Type B pancreatic cell (in vitro differentiated cells): Measurements from ENCODE around the gene ETS1. TPM values are rescaled to one million over a fixed set of nuclear protein-coding genes. Genes with fewer than 3 reads are reported as not detected.

Source experiments
- DNase-seq: peaks from one replicate; pipeline ENCODE4 v3.0.0; 2021; ENCODE audit warnings: mixed read lengths; ENCODE audit not compliant: unreplicated experiment; ENCODE audit errors: extremely low spot score
- H3K27ac Mint-ChIP-seq: 2 replicates; pipeline ENCODE4 v1.8.0; 2021; ENCODE audit warnings: mild to moderate bottlenecking, mixed read lengths
- H3K27me3 Mint-ChIP-seq: 2 replicates; pipeline ENCODE4 v1.8.0; 2021; ENCODE audit warnings: mixed read lengths
- H3K36me3 Mint-ChIP-seq: 2 replicates; pipeline ENCODE4 v1.8.0; 2021; ENCODE audit warnings: mixed read lengths
- H3K4me1 Mint-ChIP-seq: one replicate; pipeline ENCODE4 v1.8.0; 2021; ENCODE audit warnings: mixed read lengths; ENCODE audit not compliant: unreplicated experiment
- H3K4me3 Mint-ChIP-seq: 2 replicates; pipeline ENCODE4 v1.8.0; 2021; ENCODE audit warnings: mild to moderate bottlenecking, mixed read lengths
- H3K9me3 Mint-ChIP-seq: 2 replicates; pipeline ENCODE4 v1.8.0; 2021; ENCODE audit warnings: mixed read lengths
- total RNA-seq: library from RNA; stranded (reverse); gene quantifications from 2 replicates; pipeline ENCODE4 v1.2.1, GENCODE V29; 2021; ENCODE audit warnings: low replicate concordance
- TF ChIP-seq, protein P1 (sequence below): fragments of 200-600 bp; sonication (generic); conservative IDR thresholded peaks from 2 replicates; pipeline ENCODE4 v1.5.0; 2021; ENCODE audit warnings: antibody characterized with exemption, mild to moderate bottlenecking

ETS1 gene
- total RNA-seq, 1 donor from 2014 or later, result 40.6 TPM

DNA sequence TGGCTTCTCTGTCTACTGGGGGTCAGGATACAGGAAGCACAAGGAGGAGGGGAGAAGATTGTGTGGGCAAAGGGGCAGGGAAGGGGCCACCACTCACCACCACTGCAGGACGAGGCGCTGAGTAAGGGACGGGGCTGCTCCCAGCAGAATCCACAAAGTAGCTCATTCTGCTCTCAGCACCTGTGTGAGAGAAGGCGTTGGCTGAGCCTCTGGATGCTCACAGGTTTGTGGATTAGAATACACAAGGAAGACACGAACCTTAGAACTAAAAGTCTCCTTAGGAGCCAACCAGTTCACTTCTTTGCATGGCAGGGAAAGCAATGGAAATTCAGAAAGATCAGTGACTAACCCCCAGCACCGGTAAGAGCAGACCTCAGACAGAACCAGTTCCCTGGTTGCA, 14.4 kb downstream of the ETS1 start:
- Mint-ChIP-seq H3K27ac (no peak overlapping the region), H3K4me1 (peaks cover 22% of the 10 kb centered on the region), H3K9me3 (no peaks in the 10 kb centered on the region), H3K27me3 (peaks cover 33% of the 10 kb centered on the region), H3K36me3 (peaks cover 3% of the 10 kb centered on the region), H3K4me3 (no peak overlapping the region)
- DNase-seq, result no peak
- TF ChIP-seq, protein P1, sequence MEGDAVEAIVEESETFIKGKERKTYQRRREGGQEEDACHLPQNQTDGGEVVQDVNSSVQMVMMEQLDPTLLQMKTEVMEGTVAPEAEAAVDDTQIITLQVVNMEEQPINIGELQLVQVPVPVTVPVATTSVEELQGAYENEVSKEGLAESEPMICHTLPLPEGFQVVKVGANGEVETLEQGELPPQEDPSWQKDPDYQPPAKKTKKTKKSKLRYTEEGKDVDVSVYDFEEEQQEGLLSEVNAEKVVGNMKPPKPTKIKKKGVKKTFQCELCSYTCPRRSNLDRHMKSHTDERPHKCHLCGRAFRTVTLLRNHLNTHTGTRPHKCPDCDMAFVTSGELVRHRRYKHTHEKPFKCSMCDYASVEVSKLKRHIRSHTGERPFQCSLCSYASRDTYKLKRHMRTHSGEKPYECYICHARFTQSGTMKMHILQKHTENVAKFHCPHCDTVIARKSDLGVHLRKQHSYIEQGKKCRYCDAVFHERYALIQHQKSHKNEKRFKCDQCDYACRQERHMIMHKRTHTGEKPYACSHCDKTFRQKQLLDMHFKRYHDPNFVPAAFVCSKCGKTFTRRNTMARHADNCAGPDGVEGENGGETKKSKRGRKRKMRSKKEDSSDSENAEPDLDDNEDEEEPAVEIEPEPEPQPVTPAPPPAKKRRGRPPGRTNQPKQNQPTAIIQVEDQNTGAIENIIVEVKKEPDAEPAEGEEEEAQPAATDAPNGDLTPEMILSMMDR, result no peak

DNA sequence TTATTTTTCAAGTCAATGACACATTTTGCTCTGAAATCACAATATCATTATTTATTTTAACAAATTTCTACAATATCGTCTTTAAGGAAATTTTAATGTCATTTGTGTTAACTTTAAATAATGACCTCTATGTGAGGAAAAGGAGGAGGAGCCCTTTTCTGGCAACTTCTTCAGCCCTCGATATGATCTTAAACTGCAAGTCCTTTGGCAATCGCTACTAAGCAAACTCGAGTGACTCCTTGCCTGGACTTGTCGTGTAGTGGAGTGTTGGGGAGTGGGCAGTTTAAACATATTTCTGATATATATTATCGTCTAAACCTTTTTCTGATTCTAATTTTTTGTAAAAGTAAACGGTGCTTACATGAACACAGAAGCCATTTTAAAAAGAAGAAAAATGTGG, 16.7 kb downstream of the ETS1 start:
- Mint-ChIP-seq H3K27ac (no peak overlapping the region), H3K36me3 (peaks cover 3% of the 10 kb centered on the region), H3K27me3 (peaks cover 29% of the 10 kb centered on the region), H3K4me1 (peaks cover 11% of the 10 kb centered on the region), H3K4me3 (no peak overlapping the region), H3K9me3 (peaks cover 4% of the 10 kb centered on the region)
- no peak for DNase-seq
- TF ChIP-seq, protein P1, result no peak

DNA sequence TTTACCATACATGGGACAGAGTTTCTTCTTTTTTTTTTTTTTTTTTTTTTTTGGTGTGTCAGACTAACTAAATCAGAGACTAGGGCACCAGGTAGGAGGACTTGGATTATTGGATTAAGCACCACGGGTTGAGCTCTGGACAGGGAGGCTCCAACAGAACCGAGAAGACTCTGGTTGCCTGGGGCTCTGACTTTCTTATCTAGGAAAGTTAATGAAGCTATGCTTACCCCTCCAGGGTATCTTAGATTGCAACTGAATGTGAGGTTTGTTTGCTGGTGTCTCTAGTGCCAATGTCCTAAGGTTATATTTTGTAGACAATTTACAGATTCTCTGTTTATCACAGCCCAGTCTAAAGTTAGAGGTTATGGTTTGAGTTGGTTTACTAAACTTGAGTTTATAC, 18.1 kb downstream of the ETS1 start:
- Mint-ChIP-seq H3K4me1 (peaks cover 11% of the 10 kb centered on the region), H3K27ac (no peak overlapping the region), H3K36me3 (no peaks in the 10 kb centered on the region), H3K27me3 (peaks cover 21% of the 10 kb centered on the region), H3K4me3 (no peak overlapping the region), H3K9me3 (peaks cover 4% of the 10 kb centered on the region)
- TF ChIP-seq, protein P1, result no peak
- no peak for DNase-seq

DNA sequence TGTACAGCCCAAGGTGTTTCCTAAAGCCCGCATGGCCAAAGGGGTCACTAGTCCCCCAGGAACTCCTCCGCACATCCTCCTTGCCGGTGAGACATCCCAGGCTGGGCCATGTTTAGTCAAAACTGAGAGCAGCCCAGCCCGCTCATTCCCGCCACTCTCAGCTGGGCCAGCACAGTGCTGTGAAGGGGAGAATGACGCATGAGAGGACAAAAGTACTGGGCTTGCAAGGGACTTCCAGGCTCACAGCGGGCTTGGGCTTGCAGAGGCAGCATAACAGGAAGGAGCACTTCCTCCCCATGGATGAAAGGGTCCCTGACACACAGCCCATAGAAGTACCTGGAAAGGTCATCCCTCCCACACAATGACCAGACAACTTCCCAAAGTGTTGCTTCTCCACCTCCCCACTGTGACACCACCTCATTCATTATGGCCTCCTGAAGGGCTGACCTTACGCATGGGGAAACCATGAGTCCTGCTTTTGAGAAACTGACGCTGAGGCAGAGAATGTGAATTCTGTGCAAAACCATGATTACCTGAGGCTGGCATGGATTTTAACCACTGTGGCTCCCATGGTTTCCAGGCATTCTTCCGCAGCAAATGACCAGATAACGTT, 19.1 kb downstream of the ETS1 start:
- Mint-ChIP-seq H3K9me3 (peaks cover 4% of the 10 kb centered on the region), H3K27ac (no peak overlapping the region), H3K4me3 (no peak overlapping the region), H3K36me3 (no peaks in the 10 kb centered on the region), H3K4me1 (peaks cover 11% of the 10 kb centered on the region), H3K27me3 (peaks cover 25% of the 10 kb centered on the region)
- TF ChIP-seq, protein P1, result no peak
- DNase-seq, result no peak

DNA sequence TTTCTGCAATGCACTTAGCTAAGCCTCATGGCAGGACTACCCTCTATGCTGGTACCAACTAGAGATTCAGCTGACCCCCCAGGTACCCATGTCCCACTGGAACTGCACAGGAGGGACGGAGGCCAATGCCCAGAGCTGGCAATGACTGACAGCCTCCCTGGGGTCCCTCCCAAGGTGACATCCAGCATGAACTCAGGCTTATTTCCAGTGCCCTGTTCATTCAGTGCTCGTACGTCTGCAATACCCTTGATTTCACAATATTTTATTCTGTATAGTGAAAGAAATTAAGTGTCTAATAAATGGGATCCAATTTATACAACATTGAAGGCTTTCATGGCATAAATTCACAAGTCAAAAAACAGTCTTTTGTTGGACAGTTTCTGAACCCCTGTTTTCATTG, 20.2 kb downstream of the ETS1 start:
- Mint-ChIP-seq H3K27ac (no peak overlapping the region), H3K36me3 (no peaks in the 10 kb centered on the region), H3K4me1 (peaks cover 11% of the 10 kb centered on the region), H3K27me3 (peaks cover 18% of the 10 kb centered on the region), H3K4me3 (no peak overlapping the region), H3K9me3 (peaks cover 4% of the 10 kb centered on the region)
- TF ChIP-seq, protein P1, result no peak
- no peak for DNase-seq
